Activated CD8-positive, alpha-beta T cell treated with anti-CD3 and anti-CD28 coated beads for 36 hours (primary cell): ENCODE measurements around the gene NDUFAF5. TPM values are rescaled to one million over a fixed set of nuclear protein-coding genes. Genes with fewer than 3 reads are reported as not detected.
A peak's percentile ranks its signal among the peaks of the same experiment; 100 is the strongest.

Source experiments
- ATAC-seq: fragments of 200-7000 bp; cut with Tn5 transposase; one replicate; pipeline ENCODE4 v1.10.0; 2021; ENCODE audit warnings: mild to moderate bottlenecking, moderate library complexity
- CTCF ChIA-PET: fragments of 350-600 bp; sonication (Branson Sonifier 250); formaldehyde crosslinking; loops from one replicate; lab custom pipeline; 2021; ENCODE audit warnings: antibody characterized with exemption; lab: Charles Lee
- POLR2A ChIA-PET: fragments of 350-600 bp; sonication (Branson Sonifier 250); formaldehyde crosslinking; loops from one replicate; lab custom pipeline; 2021; ENCODE audit warnings: antibody characterized with exemption; lab: Charles Lee
- DNase-seq: peaks from one replicate; pipeline ENCODE4 v3.0.0-alpha.2; 2020
- H3K27ac Mint-ChIP-seq: one replicate; pipeline ENCODE4 v1.8.0; 2021; ENCODE audit warnings: mild to moderate bottlenecking, mixed read lengths
- H3K27me3 Mint-ChIP-seq: one replicate; pipeline ENCODE4 v1.8.0; 2021; ENCODE audit warnings: mixed read lengths
- H3K36me3 Mint-ChIP-seq: one replicate; pipeline ENCODE4 v1.8.0; 2021; ENCODE audit warnings: low read depth, mixed read lengths
- H3K4me1 Mint-ChIP-seq: one replicate; pipeline ENCODE4 v1.8.0; 2021; ENCODE audit warnings: low read depth, mixed read lengths
- H3K4me3 Mint-ChIP-seq: one replicate; pipeline ENCODE4 v1.8.0; 2021; ENCODE audit warnings: mild to moderate bottlenecking, moderate library complexity, mixed read lengths
- H3K9me3 Mint-ChIP-seq: one replicate; pipeline ENCODE4 v1.8.0; 2021; ENCODE audit warnings: mixed read lengths
- CTCF ChIP-seq: fragments of 200-600 bp; IDR thresholded peaks from one replicate; pipeline ENCODE4 v1.8.0; 2022; ENCODE audit warnings: antibody characterized with exemption, mild to moderate bottlenecking
- intact Hi-C: fragments of 100-400 bp; cut with micrococcal nuclease; formaldehyde crosslinking; loops from one replicate; pipeline ENCODE4 v1.10.0; 2022
- total RNA-seq, 2 experiments: library from RNA; stranded (reverse); gene quantifications; one replicate each; pipeline ENCODE4 v1.2.3, GENCODE V29; 2021

Gene NDUFAF5
- total RNA-seq, 2 experiments from 2014 or later, result 25.9 to 28.4 TPM

DNA sequence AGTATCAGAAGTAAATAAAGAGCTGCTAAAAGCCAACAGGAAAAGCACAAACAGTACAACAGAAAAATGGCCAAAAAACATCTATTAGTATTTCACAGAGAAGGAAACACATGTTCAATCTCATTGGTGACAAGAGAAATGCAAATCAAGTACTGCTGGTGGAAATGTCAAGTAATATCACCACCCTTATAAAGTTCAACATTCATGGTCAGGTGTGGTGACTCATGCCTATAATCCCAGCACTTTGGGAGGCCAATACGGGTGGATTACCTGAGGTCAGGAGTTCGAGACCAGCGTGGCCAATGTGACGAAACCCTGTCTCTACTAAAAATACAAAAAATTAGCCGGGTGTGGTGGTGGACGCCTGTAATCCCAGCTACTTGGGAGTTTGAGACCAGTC lies 42.9 kb upstream of the NDUFAF5 start:
- CTCF ChIA-PET, result no interaction called here
- H3K36me3 Mint-ChIP-seq, result peaks cover 61% of the 10 kb centered on the region
- POLR2A ChIA-PET, result no interaction called here

GRCh38 chr20:13744352-13744751 lies 40.5 kb upstream of the NDUFAF5 start:
- DNase-seq (no peak), ATAC-seq (no peak)
- TF ChIP-seq CTCF, result no peak
- Mint-ChIP-seq H3K36me3 (peaks cover 50% of the 10 kb centered on the region), H3K9me3 (peaks cover 17% of the 10 kb centered on the region), H3K27me3 (no peaks in the 10 kb centered on the region), H3K4me3 (no peak overlapping the region), H3K27ac (no peak overlapping the region), H3K4me1 (peaks cover 24% of the 10 kb centered on the region)
- ChIA-PET POLR2A (no interaction called here), CTCF (interaction anchor here (1.3 to 1.6 kb wide), 2 partner anchors 8 to 27 kb away, joined by 3 to 4 read pairs; no protein-coding TSS in a partner anchor)
- intact Hi-C loops, result no loop called here

More for the DNA sequence above, 42.9 kb upstream of the NDUFAF5 start:
- no peak for TF ChIP-seq CTCF
- Mint-ChIP-seq H3K4me1 (peaks cover 24% of the 10 kb centered on the region), H3K9me3 (peaks cover 17% of the 10 kb centered on the region), H3K27me3 (no peaks in the 10 kb centered on the region), H3K27ac (no peak overlapping the region), H3K4me3 (no peak overlapping the region)
- ATAC-seq (peak; percentile 34), DNase-seq (no peak)
- intact Hi-C loops, result no loop called here

- ChIA-PET POLR2A (no interaction called here), CTCF (no interaction called here)
- TF ChIP-seq CTCF, result no peak
- no peak for DNase-seq
- no peaks in the 10 kb centered on the region for H3K27me3 Mint-ChIP-seq
- H3K4me1 Mint-ChIP-seq, result peaks cover 18% of the 10 kb centered on the region
- peaks cover 39% of the 10 kb centered on the region for H3K36me3 Mint-ChIP-seq
- intact Hi-C loops, result no loop called here
- H3K27ac Mint-ChIP-seq, result no peak overlapping the region
- H3K4me3 Mint-ChIP-seq, result no peak overlapping the region
- ATAC-seq, result no peak
- H3K9me3 Mint-ChIP-seq, result peaks cover 9% of the 10 kb centered on the region
Measured at GRCh38 chr20:13745784-13746183, 39.0 kb upstream of the NDUFAF5 start.

GRCh38 chr20:13749811-13750210 lies 35.0 kb upstream of the NDUFAF5 start:
- no peak overlapping the region for H3K27ac Mint-ChIP-seq
- no peaks in the 10 kb centered on the region for H3K27me3 Mint-ChIP-seq
- no peak for ATAC-seq
- TF ChIP-seq CTCF, result no peak
- H3K36me3 Mint-ChIP-seq, result peaks cover 11% of the 10 kb centered on the region
- no peak overlapping the region for H3K4me3 Mint-ChIP-seq
- ChIA-PET POLR2A (no interaction called here), CTCF (interaction anchor here (1.5 kb wide), 1 partner anchor 22 kb away, joined by 3 read pairs; no protein-coding TSS in a partner anchor)
- no peak for DNase-seq
- no peaks in the 10 kb centered on the region for H3K4me1 Mint-ChIP-seq
- H3K9me3 Mint-ChIP-seq, result no peaks in the 10 kb centered on the region
- intact Hi-C loops, result no loop called here

DNA sequence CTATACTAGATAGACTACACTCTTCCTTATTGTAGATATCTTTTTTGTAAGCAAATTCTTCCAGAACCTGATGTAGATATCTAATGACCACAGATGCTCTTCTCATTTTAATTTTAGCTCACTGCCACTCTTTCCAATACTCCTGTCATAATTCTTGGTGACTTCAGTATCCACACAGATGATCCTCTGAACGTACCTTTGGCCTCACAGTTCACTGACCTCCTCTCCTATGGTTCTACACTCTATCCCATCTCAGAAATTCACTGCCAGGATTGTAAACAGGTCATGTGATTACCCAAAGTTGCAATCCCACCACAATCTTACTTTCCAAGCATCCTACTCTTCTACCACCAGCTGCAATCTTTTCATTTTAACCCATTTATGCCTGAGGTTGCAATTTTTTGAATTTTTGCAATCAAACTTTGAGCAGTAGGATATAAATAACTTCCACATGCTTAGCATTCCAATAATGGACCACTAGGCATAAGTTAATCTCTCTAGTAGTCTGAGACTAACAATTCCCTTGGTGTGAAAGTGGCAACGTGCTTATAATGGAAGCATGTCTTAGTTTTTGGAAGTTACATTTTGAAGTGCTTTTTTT lies 31.3 kb upstream of the NDUFAF5 start:
- Mint-ChIP-seq H3K9me3 (no peaks in the 10 kb centered on the region), H3K27ac (no peak overlapping the region), H3K36me3 (peaks cover 20% of the 10 kb centered on the region), H3K4me3 (no peak overlapping the region), H3K27me3 (no peaks in the 10 kb centered on the region), H3K4me1 (no peaks in the 10 kb centered on the region)
- ChIA-PET CTCF (interaction anchor here (1.0 to 2.7 kb wide), 4 partner anchors 10 to 143 kb away, joined by 3 to 10 read pairs (median 3); no protein-coding TSS in a partner anchor), POLR2A (no interaction called here)
- DNase-seq, result no peak
- intact Hi-C loops, result no loop called here
- no peak for ATAC-seq
- TF ChIP-seq CTCF, result no peak
